Neural progenitor cell (in vitro differentiated cells): Measurements from ENCODE around the gene SYNGR3.

ENCODE experiments used
- EZH2phosphoT487 ChIP-seq: fragments of 200-600 bp; sonication (generic); IDR thresholded peaks from 2 replicates; pipeline ENCODE4 v1.6.1; 2017; ENCODE audit warnings: antibody characterized with exemption
- TF ChIP-seq, protein P1 (sequence below): fragments of 200-600 bp; sonication (generic); IDR thresholded peaks from 2 replicates; pipeline ENCODE4 v1.5.1; 2017; ENCODE audit warnings: antibody characterized with exemption, mild to moderate bottlenecking

- TF ChIP-seq, protein P1, sequence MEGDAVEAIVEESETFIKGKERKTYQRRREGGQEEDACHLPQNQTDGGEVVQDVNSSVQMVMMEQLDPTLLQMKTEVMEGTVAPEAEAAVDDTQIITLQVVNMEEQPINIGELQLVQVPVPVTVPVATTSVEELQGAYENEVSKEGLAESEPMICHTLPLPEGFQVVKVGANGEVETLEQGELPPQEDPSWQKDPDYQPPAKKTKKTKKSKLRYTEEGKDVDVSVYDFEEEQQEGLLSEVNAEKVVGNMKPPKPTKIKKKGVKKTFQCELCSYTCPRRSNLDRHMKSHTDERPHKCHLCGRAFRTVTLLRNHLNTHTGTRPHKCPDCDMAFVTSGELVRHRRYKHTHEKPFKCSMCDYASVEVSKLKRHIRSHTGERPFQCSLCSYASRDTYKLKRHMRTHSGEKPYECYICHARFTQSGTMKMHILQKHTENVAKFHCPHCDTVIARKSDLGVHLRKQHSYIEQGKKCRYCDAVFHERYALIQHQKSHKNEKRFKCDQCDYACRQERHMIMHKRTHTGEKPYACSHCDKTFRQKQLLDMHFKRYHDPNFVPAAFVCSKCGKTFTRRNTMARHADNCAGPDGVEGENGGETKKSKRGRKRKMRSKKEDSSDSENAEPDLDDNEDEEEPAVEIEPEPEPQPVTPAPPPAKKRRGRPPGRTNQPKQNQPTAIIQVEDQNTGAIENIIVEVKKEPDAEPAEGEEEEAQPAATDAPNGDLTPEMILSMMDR: no peak
- no peak for TF ChIP-seq EZH2phosphoT487
Measured at GRCh38 chr16:1976951-1977874, 12.6 kb upstream of the SYNGR3 start.
